HCT116 (cell line): ENCODE measurements around the gene HSPA12A. TPM values are rescaled to one million over a fixed set of nuclear protein-coding genes. Genes with fewer than 3 reads are reported as not detected.

Experiments
- ATAC-seq: fragments of 200-7000 bp; cut with Tn5 transposase; 2 replicates; pipeline ENCODE4 v1.9.1; 2020; ENCODE audit warnings: mild to moderate bottlenecking, moderate library complexity
- BruUV-seq: library from RNA; stranded (reverse); fragments of 400-500 nt; replicated peaks from 2 replicates; lab custom pipeline; 2021; lab: Mats Ljungman, UMichigan
- CTCF ChIA-PET: fragments of 300-600 bp; sonication (Branson Sonifier 250); formaldehyde crosslinking; loops from one replicate; lab custom pipeline; 2021; ENCODE audit warnings: antibody characterized with exemption; lab: Charles Lee
- POLR2A ChIA-PET: fragments of 300-600, 350-600 bp; sonication (Branson Sonifier 250); formaldehyde crosslinking; loops from one replicate; lab custom pipeline; 2021; ENCODE audit warnings: antibody characterized with exemption; lab: Charles Lee
- RAD21 ChIA-PET, 2 experiments: fragments of 300-600 bp; sonication (Branson Sonifier 250); formaldehyde crosslinking; loops; one replicate each; lab custom pipeline; 2023; ENCODE audit warnings: low total read pairs in 2 of 2; ENCODE audit not compliant: uncharacterized antibody in 2 of 2, unreplicated experiment in 2 of 2, low non-redundant PET in 1 of 2; lab: Charles Lee
- DNase-seq: peaks from one replicate; pipeline ENCODE4 v3.0.0-alpha.2; 2010; ENCODE audit warnings: low read depth, low spot score
- H2AFZ ChIP-seq: fragments of 200-600 bp; shearing (Covaris generic), sonication (generic); 2 replicates; pipeline ENCODE4 v1.6.1; 2017; ENCODE audit warnings: low read depth, mixed run types, mixed read lengths, antibody characterized with exemption, low read length; ENCODE audit not compliant: poor library complexity, severe bottlenecking
- H3K27ac ChIP-seq: 2 replicates; pipeline ENCODE4 v1.5.1; 2012; ENCODE audit warnings: low read depth, low read length
- H3K27me3 ChIP-seq: fragments of 200-600 bp; sonication (generic); 2 replicates; pipeline ENCODE4 v1.6.1; 2016; ENCODE audit warnings: mixed run types, low read length, mixed read lengths; ENCODE audit not compliant: insufficient read depth
- H3K36me3 ChIP-seq, 2 experiments: fragments of 200-500 bp in 1 of 2; fragments of 200-600 bp in 1 of 2; sonication (Bioruptor generic) in 1 of 2; sonication (generic) in 1 of 2; 2 replicates each; pipeline versions ENCODE4 v1.5.1 to v1.6.1; 2014 to 2016; ENCODE audit warnings: low read length in 2 of 2, inconsistent platforms in 1 of 2, mixed read lengths in 1 of 2, mixed run types in 1 of 2; ENCODE audit not compliant: insufficient read depth in 2 of 2, control insufficient read depth in 1 of 2
- H3K4me1 ChIP-seq, 2 experiments: fragments of 200-600 bp in 1 of 2; sonication (generic) in 1 of 2; 2 replicates each; pipeline versions ENCODE4 v1.5.1 to v1.6.1; 2012 to 2017; ENCODE audit warnings: low read length in 2 of 2, inconsistent platforms in 1 of 2, mild to moderate bottlenecking in 1 of 2, mixed read lengths in 1 of 2, mixed run types in 1 of 2, moderate library complexity in 1 of 2; ENCODE audit not compliant: insufficient read depth in 2 of 2, control insufficient read depth in 1 of 2
- H3K4me2 ChIP-seq: fragments of 200-600 bp; sonication (generic); 2 replicates; pipeline ENCODE4 v1.6.1; 2017; ENCODE audit warnings: mixed run types, low read length, mixed read lengths
- H3K4me3 ChIP-seq, 2 experiments: fragments of 200-600 bp in 1 of 2; sonication (generic) in 1 of 2; replicated peaks in 1 of 2; 2 replicates each; pipeline ENCODE4 v1.5.1; 2011 to 2016; ENCODE audit warnings: low read length in 2 of 2, control low read depth in 1 of 2, low read depth in 1 of 2, mild to moderate bottlenecking in 1 of 2, mixed read lengths in 1 of 2, mixed run types in 1 of 2
- H3K79me2 ChIP-seq: fragments of 200-600 bp; sonication (generic); 2 replicates; pipeline ENCODE4 v1.6.1; 2017; ENCODE audit warnings: mild to moderate bottlenecking, mixed run types, low read length, moderate library complexity, mixed read lengths; ENCODE audit not compliant: insufficient read depth
- H3K9ac ChIP-seq: fragments of 200-600 bp; sonication (generic); 2 replicates; pipeline ENCODE4 v1.6.1; 2016; ENCODE audit warnings: low read length, mixed read lengths
- H3K9me2 ChIP-seq: fragments of 200-600 bp; sonication (generic), shearing (Covaris generic); 2 replicates; pipeline ENCODE4 v1.6.1; 2017; ENCODE audit warnings: mixed run types, mild to moderate bottlenecking, moderate library complexity; ENCODE audit not compliant: insufficient read depth
- H3K9me3 ChIP-seq, 2 experiments: fragments of 200-500 bp in 1 of 2; fragments of 200-600 bp in 1 of 2; sonication (Bioruptor generic) in 1 of 2; sonication (generic) in 1 of 2; 2 replicates each; pipeline ENCODE4 v1.6.1; 2014 to 2017; ENCODE audit warnings: low read length in 2 of 2, mixed read lengths in 2 of 2, inconsistent platforms in 1 of 2, low read depth in 1 of 2, mild to moderate bottlenecking in 1 of 2, mixed run types in 1 of 2, moderate library complexity in 1 of 2; ENCODE audit not compliant: control insufficient read depth in 1 of 2, insufficient read depth in 1 of 2
- H4K20me1 ChIP-seq: fragments of 200-600 bp; sonication (generic), shearing (Covaris generic); 2 replicates; pipeline ENCODE4 v1.6.1; 2017; ENCODE audit warnings: mixed run types, mild to moderate bottlenecking, moderate library complexity; ENCODE audit not compliant: insufficient read depth
- CBX3 ChIP-seq: IDR thresholded peaks from 2 replicates; pipeline ENCODE4 v1.6.1; 2012; ENCODE audit warnings: low read depth
- CEBPB ChIP-seq: IDR thresholded peaks from 2 replicates; pipeline ENCODE4 v1.6.1; 2012; ENCODE audit warnings: low read depth
- ELF1 ChIP-seq: IDR thresholded peaks from 2 replicates; pipeline ENCODE4 v1.6.1; 2012; ENCODE audit warnings: low read depth, borderline replicate concordance
- EZH2 ChIP-seq: fragments of 200-600 bp; sonication (generic); IDR thresholded peaks from 2 replicates; pipeline ENCODE4 v1.6.1; 2017; ENCODE audit warnings: antibody characterized with exemption, mixed run types
- EZH2phosphoT487 ChIP-seq: fragments of 200-600 bp; IDR thresholded peaks from 2 replicates; pipeline ENCODE4 v1.6.1; 2018; ENCODE audit warnings: antibody characterized with exemption, borderline replicate concordance
- FOSL1 ChIP-seq: IDR thresholded peaks from 2 replicates; pipeline ENCODE4 v1.6.1; 2012; ENCODE audit warnings: low read depth
- POLR2A ChIP-seq: IDR thresholded peaks from 2 replicates; pipeline ENCODE4 v1.7.0; 2011; ENCODE audit warnings: borderline replicate concordance; ENCODE audit not compliant: insufficient read depth, insufficient read length; ENCODE audit errors: extremely low read depth
- POLR2AphosphoS5 ChIP-seq: IDR thresholded peaks from 2 replicates; pipeline ENCODE4 v1.6.1; 2011; ENCODE audit warnings: mild to moderate bottlenecking, low read depth, low read length, moderate library complexity
- RAD21 ChIP-seq: IDR thresholded peaks from 2 replicates; pipeline ENCODE4 v1.6.1; 2012; ENCODE audit warnings: low read depth, mild to moderate bottlenecking
- SP1 ChIP-seq: IDR thresholded peaks from 2 replicates; pipeline ENCODE4 v1.6.1; 2012; ENCODE audit warnings: low read depth
- SRF ChIP-seq: IDR thresholded peaks from 2 replicates; pipeline ENCODE4 v1.6.1; 2012; ENCODE audit warnings: low read depth
- ZFX ChIP-seq: fragments of 450-650 bp; IDR thresholded peaks from 2 replicates; pipeline ENCODE4 v1.6.1; 2017
- ZNF274 ChIP-seq: fragments of 200-500 bp; sonication (Bioruptor generic); IDR thresholded peaks from 2 replicates; pipeline ENCODE4 v1.6.1; 2014; ENCODE audit warnings: mild to moderate bottlenecking, low read depth, low read length, inconsistent platforms
- intact Hi-C: fragments of 100-400 bp; cut with micrococcal nuclease; formaldehyde crosslinking; loops from 2 replicates; pipeline ENCODE4 v1.10.0; 2022
- total RNA-seq: library from RNA; stranded (reverse); gene quantifications from one replicate; pipeline ENCODE4 v1.2.1, GENCODE V29; 2021; ENCODE audit not compliant: unreplicated experiment
- TF ChIP-seq, protein P1 (sequence below): IDR thresholded peaks from 2 replicates; pipeline ENCODE4 v1.6.1; 2012
- TF ChIP-seq, protein P2 (sequence below): IDR thresholded peaks from 2 replicates; pipeline ENCODE4 v1.6.1; 2012
- TF ChIP-seq, protein P3 (sequence below): IDR thresholded peaks from 2 replicates; pipeline ENCODE4 v1.6.1; 2011; ENCODE audit warnings: mild to moderate bottlenecking, low read length, moderate library complexity; ENCODE audit not compliant: insufficient replicate concordance; ENCODE audit errors: extremely low read depth

The HSPA12A gene
- total RNA-seq, 1 experiment from 2014 or later: 19.8 TPM

DNA sequence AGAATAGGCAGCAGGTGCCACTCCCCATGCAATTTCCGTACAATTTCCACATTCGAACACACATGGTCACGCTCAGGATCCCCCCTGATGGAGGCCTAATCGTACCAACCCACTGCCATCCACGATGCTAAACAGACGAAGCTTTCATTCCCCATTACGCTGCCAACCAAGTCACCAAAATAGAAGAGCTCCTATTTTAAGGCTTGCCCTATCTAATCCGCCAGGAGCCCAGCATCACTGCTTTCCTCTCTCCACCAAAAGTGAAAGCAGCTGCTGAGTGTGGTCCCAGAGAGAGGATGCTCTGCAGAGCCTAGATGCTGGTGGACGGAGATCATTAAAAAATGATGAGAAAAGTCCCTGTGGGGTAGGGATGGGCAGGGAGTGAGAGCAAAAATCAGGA lies 43.3 kb downstream of the HSPA12A start:
- no TSS peak for BruUV-seq
- intact Hi-C loops: no loop called here

More for the DNA sequence above, 43.3 kb downstream of the HSPA12A start:
- no peak for DNase-seq
- H3K4me3 ChIP-seq: no peak overlapping the region
- no peak overlapping the region for H3K27ac ChIP-seq
- H3K79me2 ChIP-seq: no peaks in the 10 kb centered on the region
- ChIA-PET CTCF (no interaction called here), POLR2A (no interaction called here)
- H2AFZ ChIP-seq: no peak overlapping the region
- no peak for ATAC-seq
- H3K4me2 ChIP-seq: no peak overlapping the region
- H4K20me1 ChIP-seq: no peaks in the 10 kb centered on the region
- H3K9me3 ChIP-seq: no peaks in the 10 kb centered on the region
- no peaks in the 10 kb centered on the region for H3K36me3 ChIP-seq
- TF ChIP-seq SRF (no peak), ZNF274 (no peak), CBX3 (no peak), POLR2AphosphoS5 (no peak), CEBPB (no peak), EZH2phosphoT487 (no peak), FOSL1 (no peak), SP1 (no peak), EZH2 (no peak), ZFX (no peak), ELF1 (no peak), POLR2A (no peak), RAD21 (no peak)
- TF ChIP-seq, protein P1, sequence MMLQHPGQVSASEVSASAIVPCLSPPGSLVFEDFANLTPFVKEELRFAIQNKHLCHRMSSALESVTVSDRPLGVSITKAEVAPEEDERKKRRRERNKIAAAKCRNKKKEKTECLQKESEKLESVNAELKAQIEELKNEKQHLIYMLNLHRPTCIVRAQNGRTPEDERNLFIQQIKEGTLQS: no peak
- TF ChIP-seq, protein P2, sequence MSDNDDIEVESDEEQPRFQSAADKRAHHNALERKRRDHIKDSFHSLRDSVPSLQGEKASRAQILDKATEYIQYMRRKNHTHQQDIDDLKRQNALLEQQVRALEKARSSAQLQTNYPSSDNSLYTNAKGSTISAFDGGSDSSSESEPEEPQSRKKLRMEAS: no peak
- TF ChIP-seq, protein P3, sequence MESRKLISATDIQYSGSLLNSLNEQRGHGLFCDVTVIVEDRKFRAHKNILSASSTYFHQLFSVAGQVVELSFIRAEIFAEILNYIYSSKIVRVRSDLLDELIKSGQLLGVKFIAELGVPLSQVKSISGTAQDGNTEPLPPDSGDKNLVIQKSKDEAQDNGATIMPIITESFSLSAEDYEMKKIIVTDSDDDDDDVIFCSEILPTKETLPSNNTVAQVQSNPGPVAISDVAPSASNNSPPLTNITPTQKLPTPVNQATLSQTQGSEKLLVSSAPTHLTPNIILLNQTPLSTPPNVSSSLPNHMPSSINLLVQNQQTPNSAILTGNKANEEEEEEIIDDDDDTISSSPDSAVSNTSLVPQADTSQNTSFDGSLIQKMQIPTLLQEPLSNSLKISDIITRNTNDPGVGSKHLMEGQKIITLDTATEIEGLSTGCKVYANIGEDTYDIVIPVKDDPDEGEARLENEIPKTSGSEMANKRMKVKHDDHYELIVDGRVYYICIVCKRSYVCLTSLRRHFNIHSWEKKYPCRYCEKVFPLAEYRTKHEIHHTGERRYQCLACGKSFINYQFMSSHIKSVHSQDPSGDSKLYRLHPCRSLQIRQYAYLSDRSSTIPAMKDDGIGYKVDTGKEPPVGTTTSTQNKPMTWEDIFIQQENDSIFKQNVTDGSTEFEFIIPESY: no peak
- TF ChIP-seq, all 23 proteins: peak for 0
- Histone ChIP-seq H3K9ac (no peak overlapping the region), H3K4me1 (peaks cover 0 to 8% of the 10 kb centered on the region in 2 experiments; a peak in 2 of 4 replicates), H3K9me2 (no peaks in the 10 kb centered on the region), H3K27me3 (no peaks in the 10 kb centered on the region)
- RAD21 ChIA-PET: no interaction called here
